NOMO-1 (cell line): Measurements from ENCODE around the gene SCN7A.
"Not testable (repeated sequence)": the region's sequence is repeated elsewhere in the genome, so short reads cannot be mapped to it uniquely, and the experiment has no call there.

Source experiments
- DNase-seq, 2 experiments: peaks; one replicate each; lab custom pipeline; 2025; ENCODE audit not compliant: unreplicated experiment in 2 of 2; lab: John Stamatoyannopoulos, UW

The SCN7A gene

GRCh38 chr2:166361351-166362153 lies 132.5 kb downstream of the SCN7A start:
- peak in 1 of 2 experiments; percentile 11 for DNase-seq

- no peak for DNase-seq
Measured at GRCh38 chr2:166360906-166361305, 133.1 kb downstream of the SCN7A start.

- DNase-seq: no peak
Measured at GRCh38 chr2:166360426-166360825, 133.6 kb downstream of the SCN7A start.

- DNase-seq: not testable (repeated sequence)
Measured at GRCh38 chr2:166357950-166358321, 136.1 kb downstream of the SCN7A start.

GRCh38 chr2:166357068-166357949 lies 136.7 kb downstream of the SCN7A start:
- no peak for DNase-seq
